AG10803 (cell line): ENCODE measurements around the gene SMARCB1.

Experiments used
- DNase-seq: peaks from one replicate; pipeline ENCODE4 v3.0.0; 2010; ENCODE audit warnings: low read depth
- H3K4me3 ChIP-seq: 2 replicates; pipeline ENCODE4 v1.5.1; 2011; ENCODE audit warnings: mild to moderate bottlenecking, low read length, control low read depth
- CTCF ChIP-seq: conservative IDR thresholded peaks from 2 replicates; pipeline ENCODE4 v1.5.1; 2011; ENCODE audit warnings: mild to moderate bottlenecking, low read length, control low read depth, inconsistent platforms

Gene SMARCB1

GRCh38 chr22:23840026-23840425 lies 53.3 kb downstream of the SMARCB1 start:
- no peak for DNase-seq
- no peak for TF ChIP-seq CTCF
- H3K4me3 ChIP-seq, result no peak overlapping the region

GRCh38 chr22:23841292-23841691 lies 54.5 kb downstream of the SMARCB1 start:
- no peak for TF ChIP-seq CTCF
- no peak overlapping the region for H3K4me3 ChIP-seq

GRCh38 chr22:23841736-23842445 lies 55.1 kb downstream of the SMARCB1 start:
- no peak overlapping the region for H3K4me3 ChIP-seq
- DNase-seq, result no peak
- TF ChIP-seq CTCF, result no peak

More at GRCh38 chr22:23841292-23841691, 54.5 kb downstream of the SMARCB1 start:
- no peak for DNase-seq

GRCh38 chr22:23842599-23842998 lies 55.8 kb downstream of the SMARCB1 start:
- no peak for TF ChIP-seq CTCF
- no peak overlapping the region for H3K4me3 ChIP-seq
- DNase-seq, result no peak

- no peak for TF ChIP-seq CTCF
- no peak overlapping the region for H3K4me3 ChIP-seq
- DNase-seq, result no peak
Measured at GRCh38 chr22:23844739-23845202, 58.0 kb downstream of the SMARCB1 start.

GRCh38 chr22:23845265-23846080 lies 58.7 kb downstream of the SMARCB1 start:
- DNase-seq, result no peak
- no peak overlapping the region for H3K4me3 ChIP-seq
- no peak for TF ChIP-seq CTCF
